Upper lobe of left lung (tissue), 4 donors: ENCODE measurements around the gene ROS1.

Experiments
- CTCF ChIP-seq, 6 experiments: fragments of 450-650 bp in 4 of 6; fragments of 200-600 bp in 2 of 6; sonication (generic) in 2 of 6; IDR thresholded peaks; one replicate each; pipeline ENCODE4 v1.5.1; 2016 to 2019; ENCODE audit warnings: antibody characterized with exemption in 6 of 6
- POLR2AphosphoS5 ChIP-seq, 2 donors: sonication (generic); formaldehyde crosslinking; IDR thresholded peaks; one replicate each; pipeline ENCODE4 v1.5.1; 2017; ENCODE audit warnings: antibody characterized with exemption in 2 of 2

- TF ChIP-seq CTCF (IDR thresholded peaks at IDR 0.05) = no peak
- TF ChIP-seq POLR2AphosphoS5 (IDR thresholded peaks at IDR 0.05) = no peak
Measured at GRCh38 chr6:117401799-117402198, 23.9 kb downstream of the ROS1 start.
